ENCODE data around the gene RNPS1. TPM values are rescaled to one million over a fixed set of nuclear protein-coding genes. Genes with fewer than 3 reads are reported as not detected.
A peak's percentile ranks its signal among the peaks of the same experiment; 100 is the strongest.

The RNPS1 gene
- total RNA-seq, 4 donors from 2014 or later, result 93.0 to 125 (median 114) TPM

- H3K4me3 ChIP-seq, result peak overlapping the region; percentile 67 to 87 (median 82)
- intact Hi-C loops (cut with DNase I), result no loop called here
- no peak for DNase-seq
- TF ChIP-seq, protein P1, sequence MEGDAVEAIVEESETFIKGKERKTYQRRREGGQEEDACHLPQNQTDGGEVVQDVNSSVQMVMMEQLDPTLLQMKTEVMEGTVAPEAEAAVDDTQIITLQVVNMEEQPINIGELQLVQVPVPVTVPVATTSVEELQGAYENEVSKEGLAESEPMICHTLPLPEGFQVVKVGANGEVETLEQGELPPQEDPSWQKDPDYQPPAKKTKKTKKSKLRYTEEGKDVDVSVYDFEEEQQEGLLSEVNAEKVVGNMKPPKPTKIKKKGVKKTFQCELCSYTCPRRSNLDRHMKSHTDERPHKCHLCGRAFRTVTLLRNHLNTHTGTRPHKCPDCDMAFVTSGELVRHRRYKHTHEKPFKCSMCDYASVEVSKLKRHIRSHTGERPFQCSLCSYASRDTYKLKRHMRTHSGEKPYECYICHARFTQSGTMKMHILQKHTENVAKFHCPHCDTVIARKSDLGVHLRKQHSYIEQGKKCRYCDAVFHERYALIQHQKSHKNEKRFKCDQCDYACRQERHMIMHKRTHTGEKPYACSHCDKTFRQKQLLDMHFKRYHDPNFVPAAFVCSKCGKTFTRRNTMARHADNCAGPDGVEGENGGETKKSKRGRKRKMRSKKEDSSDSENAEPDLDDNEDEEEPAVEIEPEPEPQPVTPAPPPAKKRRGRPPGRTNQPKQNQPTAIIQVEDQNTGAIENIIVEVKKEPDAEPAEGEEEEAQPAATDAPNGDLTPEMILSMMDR (IDR thresholded peaks at IDR 0.05), result no peak
- no peak for TF ChIP-seq POLR2A (IDR thresholded peaks at IDR 0.05)
- H3K4me1 ChIP-seq, result peaks cover 13 to 24% (median 22%) of the 10 kb centered on the region in 3 donors
- H3K27ac ChIP-seq, result peak overlapping the region; percentile 96 to 99 (median 98)
- 74 to 78% methylated on average over 13 of the region's 13 CpGs for WGBS, 2 donors
- peaks cover 14 to 32% (median 25%) of the 10 kb centered on the region in 3 donors for H3K36me3 ChIP-seq
- peaks cover 0 to 3% (median 0%) of the 10 kb centered on the region in 4 donors for H3K27me3 ChIP-seq
- no peaks in the 10 kb centered on the region for H3K9me3 ChIP-seq
Observed at GRCh38 chr16:2204416-2205103, 63.4 kb downstream of the RNPS1 start.

Small RNAs within 50 kb of the gene (small RNA-seq; reads per million reads assigned to genes)
- 0 to 0.30 (median 0) reads per million in 4 donors for gene MIR3677
- gene MIR4717, result 0 reads per million in 4 donors

Other genes with a start within 250 kb of the RNPS1 start
- gene NPW, start 248.3 kb downstream of the RNPS1 start, total RNA-seq, result under 1 TPM in 1 of 4 donors, not detected in 3; 0.48 TPM
- 10 to 100 TPM; 11.6 to 31.7 (median 16.5) TPM for gene NHERF2, start 241.2 kb downstream of the RNPS1 start, total RNA-seq
- gene NTHL1, start 220.3 kb downstream of the RNPS1 start, total RNA-seq, result 10 to 100 TPM in 2 of 4 donors, 1 to 10 TPM in 2; 7.8 to 26.0 (median 10.0) TPM
- gene TSC2, start 220.1 kb downstream of the RNPS1 start, total RNA-seq, result 10 to 100 TPM; 22.8 to 79.7 (median 41.2) TPM
- 100 to 1,000 TPM in 1 of 4 donors, 10 to 100 TPM in 3; 34.1 to 123 (median 64.1) TPM for gene PKD1, start 132.2 kb downstream of the RNPS1 start, total RNA-seq
- 1 to 10 TPM in 2 of 4 donors, under 1 TPM in 2; 0.26 to 4.2 (median 0.99) TPM for gene RAB26, start 119.5 kb downstream of the RNPS1 start, total RNA-seq
- 10 to 100 TPM; 46.9 to 79.6 (median 73.2) TPM for gene TRAF7, start 112.3 kb downstream of the RNPS1 start, total RNA-seq
- under 1 TPM in 2 of 4 donors, not detected in 2; 0.04 to 0.38 TPM for gene CASKIN1, start 71.5 kb downstream of the RNPS1 start, total RNA-seq
- 10 to 100 TPM; 33.1 to 48.8 (median 42.8) TPM for gene MLST8, start 62.7 kb downstream of the RNPS1 start, total RNA-seq
- gene BRICD5, start 57.3 kb downstream of the RNPS1 start, total RNA-seq, result 1 to 10 TPM in 3 of 4 donors, not detected in 1; 1.1 to 2.0 (median 1.6) TPM
- gene PGP, start 53.3 kb downstream of the RNPS1 start, total RNA-seq, result 10 to 100 TPM in 1 of 4 donors, 1 to 10 TPM in 3; 5.5 to 14.2 (median 7.4) TPM
- gene E4F1, start 44.5 kb downstream of the RNPS1 start, total RNA-seq, result 10 to 100 TPM; 16.8 to 25.6 (median 19.2) TPM
- gene DNASE1L2, start 31.7 kb downstream of the RNPS1 start, total RNA-seq, result under 1 TPM in 3 of 4 donors, not detected in 1; 0.38 to 0.61 (median 0.57) TPM
- 10 to 100 TPM; 38.6 to 50.7 (median 42.6) TPM for gene ECI1, start 16.5 kb downstream of the RNPS1 start, total RNA-seq
- 1 to 10 TPM in 3 of 4 donors, under 1 TPM in 1; 0.70 to 3.2 (median 2.7) TPM for gene ABCA3, start 72.6 kb upstream of the RNPS1 start, total RNA-seq
- 10 to 100 TPM in 2 of 4 donors, 1 to 10 TPM in 2; 5.9 to 18.6 (median 10.2) TPM for gene CCNF, start 161.3 kb upstream of the RNPS1 start, total RNA-seq
- gene TEDC2, start 192.0 kb upstream of the RNPS1 start, total RNA-seq, result 10 to 100 TPM in 1 of 4 donors, 1 to 10 TPM in 3; 1.1 to 12.3 (median 4.4) TPM
- gene NTN3, start 203.2 kb upstream of the RNPS1 start, total RNA-seq, result under 1 TPM in 1 of 4 donors, not detected in 3; 0.38 TPM
- 1 to 10 TPM; 3.1 to 4.6 (median 3.7) TPM for gene TBC1D24, start 207.0 kb upstream of the RNPS1 start, total RNA-seq
- 100 to 1,000 TPM in 2 of 4 donors, 10 to 100 TPM in 2; 70.8 to 196 (median 125) TPM for gene ATP6V0C, start 245.8 kb upstream of the RNPS1 start, total RNA-seq